ENCODE results near the gene PTPRM.

The PTPRM gene

DNA sequence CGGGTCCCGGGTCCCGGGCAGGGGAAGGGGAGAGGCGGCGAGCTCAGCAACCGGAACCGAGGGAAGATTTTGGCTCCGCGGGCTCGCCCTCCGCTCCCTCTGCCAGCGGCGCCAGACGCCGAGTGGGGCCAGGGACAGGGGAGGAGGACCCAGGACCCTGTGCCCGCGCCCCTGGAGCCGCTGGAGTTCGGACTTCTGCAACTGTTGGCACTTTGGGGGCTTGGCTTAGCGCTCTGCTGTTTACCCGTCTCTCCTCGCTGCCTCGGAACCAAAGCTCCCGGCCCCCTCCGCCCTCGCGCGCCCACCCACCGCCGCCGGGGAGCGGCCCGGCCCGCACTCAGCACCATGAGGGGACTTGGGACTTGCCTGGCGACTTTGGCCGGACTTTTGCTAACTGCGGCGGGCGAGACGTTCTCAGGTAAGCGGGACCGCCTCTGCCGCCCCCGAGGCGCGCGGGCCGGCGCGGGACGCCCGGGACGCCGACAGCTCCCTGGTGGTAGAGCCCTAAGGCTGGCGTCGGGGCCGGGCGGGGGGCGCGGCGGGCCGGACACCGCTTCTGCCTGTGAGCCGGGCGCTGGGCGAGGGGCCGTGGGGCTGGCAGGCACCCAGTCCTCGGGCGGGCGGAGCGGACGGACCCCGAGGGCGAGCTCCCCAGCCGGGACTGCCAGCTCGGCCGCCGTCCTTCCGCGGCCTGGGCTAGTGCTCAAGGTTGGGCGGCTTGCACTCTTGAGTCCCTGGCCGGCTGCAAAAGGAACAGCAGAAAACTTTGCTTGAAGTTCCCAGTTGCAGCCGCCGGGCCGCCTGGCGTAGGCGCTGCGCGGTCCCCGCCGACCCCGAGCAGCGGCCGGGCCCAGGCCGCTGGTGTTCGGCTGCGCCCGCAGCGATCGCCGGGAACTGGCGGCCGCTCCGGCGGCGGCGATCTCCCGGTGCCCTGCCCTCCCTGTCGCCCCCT, 634 bp downstream of the PTPRM start:
- DNase-seq (ENCODE audit: low spot score) = peak; percentile 32

DNA sequence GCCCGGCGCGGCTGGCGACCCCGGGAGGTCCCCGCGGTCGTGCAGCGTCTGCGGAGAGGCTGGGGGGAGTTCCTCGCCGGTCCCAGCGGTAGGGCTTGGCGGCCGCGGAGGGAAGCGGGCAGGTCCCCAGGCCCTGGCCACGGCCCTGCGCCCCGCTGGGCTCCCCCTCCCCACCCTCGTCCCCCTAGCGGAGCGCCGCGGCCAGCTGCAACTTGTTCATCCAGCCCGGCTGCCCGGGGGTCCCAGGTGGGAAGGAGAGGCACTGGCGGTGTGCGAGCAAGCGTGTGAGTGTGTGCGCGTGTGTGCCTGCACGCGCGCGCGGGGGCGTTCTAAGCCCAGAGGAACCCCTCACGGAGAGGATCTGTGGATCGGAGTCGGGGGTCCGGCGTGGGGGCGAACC, 1.3 kb downstream of the PTPRM start:
- peak; percentile 9 for DNase-seq (ENCODE audit: low spot score)

DNA sequence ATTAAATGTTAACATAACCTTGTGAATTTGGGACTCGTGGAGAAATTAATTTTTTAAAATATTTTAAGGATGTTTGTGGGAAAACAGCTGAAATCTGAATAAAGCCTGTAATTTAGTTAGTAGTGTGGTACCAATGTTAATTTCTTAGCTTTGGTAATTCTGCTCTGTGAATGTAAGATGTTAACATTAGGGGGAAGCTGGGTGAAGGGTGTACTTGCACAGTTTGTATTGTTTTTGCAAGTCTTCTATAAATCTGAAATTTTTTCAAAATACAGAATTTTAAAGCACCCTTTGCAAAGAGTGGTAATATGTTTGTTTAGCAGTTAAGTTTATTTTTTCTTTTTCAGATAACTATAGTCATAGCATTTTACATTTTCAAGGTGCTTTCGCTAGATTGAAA, 4.5 kb downstream of the PTPRM start:
- DNase-seq (ENCODE audit: low spot score) = no peak

DNA sequence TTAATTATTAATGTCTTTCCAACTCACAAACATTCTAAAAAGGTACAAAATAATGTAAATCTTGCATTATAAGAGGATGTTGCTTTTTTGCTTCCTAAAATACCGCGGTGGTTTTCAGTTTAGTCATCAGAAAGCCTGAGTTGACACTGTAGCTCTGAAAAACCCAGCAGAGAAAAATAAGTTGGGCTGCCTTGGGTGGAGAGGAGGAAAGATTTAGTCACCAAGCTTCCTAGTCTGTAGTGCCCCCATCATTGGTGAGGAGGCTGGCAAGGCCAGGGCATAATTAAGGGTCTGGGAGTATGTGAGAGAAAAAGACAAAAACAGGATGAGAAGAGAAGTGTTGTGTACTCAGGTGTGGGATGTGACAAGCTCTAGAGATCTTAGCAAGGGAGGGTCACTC, 5.7 kb downstream of the PTPRM start:
- no peak for DNase-seq (ENCODE audit: low spot score)

DNA sequence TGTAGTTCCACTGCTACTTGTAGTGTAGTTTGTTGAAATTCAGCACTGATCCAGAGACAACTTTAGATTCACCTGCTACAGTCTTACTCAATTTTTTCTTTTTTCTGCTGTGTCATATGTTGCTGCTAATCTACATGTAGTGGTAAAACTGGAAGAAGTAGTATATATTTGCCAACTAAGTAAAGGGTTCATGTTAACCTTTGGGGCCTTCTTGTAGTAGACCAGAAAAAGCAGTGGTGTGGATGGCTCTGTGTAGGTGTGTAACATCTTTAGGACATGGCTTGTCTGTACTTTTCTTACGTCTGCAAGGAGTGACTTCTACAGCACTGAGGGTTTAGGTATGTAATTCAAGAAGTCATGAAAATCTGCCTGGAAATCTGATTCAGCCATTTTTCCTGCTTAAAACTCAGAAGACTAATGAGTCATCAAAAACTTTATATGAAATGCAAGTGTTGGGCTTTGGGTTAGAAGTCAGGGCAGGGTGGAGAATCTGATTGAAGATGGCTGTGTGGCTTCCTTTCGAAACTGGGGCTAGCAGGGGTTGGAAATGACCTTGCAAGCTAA, 8.4 kb downstream of the PTPRM start:
- DNase-seq (ENCODE audit: low spot score) = no peak

DNA sequence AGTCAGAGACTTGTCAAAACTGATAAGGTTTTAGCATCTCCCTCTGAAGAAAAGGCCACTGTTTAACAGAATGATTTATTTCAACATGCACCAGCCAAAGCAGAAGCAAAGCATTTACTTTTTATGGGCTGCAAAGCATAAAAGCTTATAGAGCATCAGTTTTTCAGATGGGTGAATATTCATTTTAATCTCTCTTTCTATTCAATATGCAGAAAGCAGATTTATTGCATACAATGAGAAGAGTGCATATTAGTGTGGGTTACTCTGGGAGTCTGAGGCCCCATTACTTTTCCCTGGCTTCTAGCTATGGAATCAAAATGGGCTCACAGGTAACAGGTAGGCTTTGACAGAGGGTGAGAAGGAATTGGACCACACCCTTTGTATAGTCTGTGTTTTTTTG, 9.0 kb downstream of the PTPRM start:
- no peak for DNase-seq (ENCODE audit: low spot score)

DNA sequence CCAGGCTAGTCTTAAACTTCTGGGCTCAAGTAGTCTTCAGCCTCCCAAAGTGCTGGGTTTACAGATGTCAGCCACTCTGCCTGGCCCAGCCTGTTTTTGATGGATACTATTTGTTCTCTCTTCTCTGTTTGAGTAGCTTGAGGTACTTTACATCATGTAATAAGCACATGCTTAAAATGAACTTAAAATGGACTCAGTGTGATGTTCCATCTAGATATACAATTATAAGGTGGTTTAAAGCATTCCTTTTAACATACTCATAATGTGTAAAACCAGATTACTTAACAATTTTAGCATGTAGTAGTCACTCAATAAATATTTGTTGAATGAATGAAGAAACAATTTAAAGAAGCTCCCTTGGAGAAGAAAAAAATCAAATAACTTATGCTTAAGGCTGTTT, 9.6 kb downstream of the PTPRM start:
- DNase-seq (ENCODE audit: low spot score) = no peak

DNA sequence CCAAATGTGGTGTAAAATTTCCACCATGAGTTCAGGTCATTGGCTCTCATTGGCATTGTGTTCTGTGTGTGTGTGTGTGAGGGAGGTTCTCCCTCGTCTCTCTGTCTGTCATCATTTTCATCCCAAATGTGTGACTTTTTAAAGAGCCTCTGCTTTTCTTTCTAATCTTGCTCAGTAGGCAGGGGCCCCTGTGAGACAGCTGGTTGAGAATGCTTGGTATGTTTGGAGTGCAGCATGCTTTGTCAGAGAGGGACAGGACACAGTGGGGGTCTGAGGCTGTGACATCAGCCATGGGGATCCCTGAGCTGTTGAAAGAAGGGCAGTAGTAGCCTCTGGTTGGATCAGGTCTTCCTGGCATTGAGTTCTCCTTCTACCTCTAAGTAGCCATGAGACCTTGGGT, 10.6 kb downstream of the PTPRM start:
- no peak for DNase-seq (ENCODE audit: low spot score)

DNA sequence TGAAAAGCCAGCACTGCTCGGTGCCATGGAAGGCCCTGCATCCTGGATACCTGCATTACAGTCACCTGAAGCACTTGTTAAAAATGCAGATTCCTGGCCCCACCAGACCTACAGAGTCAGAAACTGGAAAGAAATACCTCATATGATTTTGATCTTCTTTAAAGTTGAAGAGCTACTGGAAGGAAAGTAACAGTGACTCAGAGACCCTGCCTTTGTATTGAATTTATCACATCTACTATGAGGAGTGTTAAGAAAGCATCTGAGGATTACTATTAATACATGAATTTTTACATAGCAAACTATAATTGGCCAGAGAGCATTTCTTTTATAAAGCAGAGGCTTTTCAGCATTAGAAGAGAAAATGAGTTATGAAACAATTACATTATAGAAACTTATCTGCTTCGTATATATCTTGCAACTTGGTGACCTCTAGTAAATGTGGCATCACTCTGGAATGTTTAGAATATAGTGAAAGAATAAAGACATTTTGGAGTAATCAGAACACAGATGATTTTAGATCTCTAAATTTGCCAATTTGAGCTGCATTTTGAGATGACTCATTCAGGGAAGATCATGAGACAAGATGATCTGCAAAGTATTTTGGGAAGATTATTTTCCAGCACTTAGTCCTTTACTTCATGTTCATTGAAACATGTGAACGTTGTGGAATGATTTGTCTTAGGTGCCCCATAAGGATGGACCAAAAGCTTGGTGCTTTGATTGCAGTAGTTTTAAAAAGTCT, 12.2 kb downstream of the PTPRM start:
- DNase-seq (ENCODE audit: low spot score) = no peak

DNA sequence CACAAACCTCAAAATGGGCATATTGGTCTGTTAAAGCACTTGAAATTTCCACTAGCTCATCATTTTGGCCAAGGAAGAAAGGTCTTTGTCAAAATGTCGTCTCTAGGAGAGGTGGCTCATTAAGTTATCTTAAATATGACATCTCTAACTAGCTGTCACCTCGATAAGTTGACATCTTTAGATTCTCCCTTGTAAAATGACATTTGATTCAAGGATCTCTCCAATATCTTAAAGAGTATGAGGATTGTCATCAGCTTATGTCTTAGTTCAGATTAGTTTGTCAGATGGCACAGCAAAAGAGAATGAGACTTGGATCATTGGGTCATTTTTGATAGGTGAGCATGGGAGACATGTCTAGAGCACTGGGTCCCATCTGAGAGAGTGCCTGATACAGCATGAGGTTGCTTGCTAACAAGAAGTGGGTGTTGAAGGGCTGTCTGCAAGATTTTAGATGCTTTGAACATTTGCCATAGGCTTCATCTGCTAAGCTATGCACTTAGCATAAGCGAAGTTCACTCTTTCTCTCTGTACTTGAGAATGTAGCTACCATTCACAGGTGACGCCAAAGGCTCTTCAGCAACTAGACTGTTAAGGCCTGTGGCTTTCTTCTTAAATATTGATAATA, 12.9 kb downstream of the PTPRM start:
- no peak for DNase-seq (ENCODE audit: low spot score)

DNA sequence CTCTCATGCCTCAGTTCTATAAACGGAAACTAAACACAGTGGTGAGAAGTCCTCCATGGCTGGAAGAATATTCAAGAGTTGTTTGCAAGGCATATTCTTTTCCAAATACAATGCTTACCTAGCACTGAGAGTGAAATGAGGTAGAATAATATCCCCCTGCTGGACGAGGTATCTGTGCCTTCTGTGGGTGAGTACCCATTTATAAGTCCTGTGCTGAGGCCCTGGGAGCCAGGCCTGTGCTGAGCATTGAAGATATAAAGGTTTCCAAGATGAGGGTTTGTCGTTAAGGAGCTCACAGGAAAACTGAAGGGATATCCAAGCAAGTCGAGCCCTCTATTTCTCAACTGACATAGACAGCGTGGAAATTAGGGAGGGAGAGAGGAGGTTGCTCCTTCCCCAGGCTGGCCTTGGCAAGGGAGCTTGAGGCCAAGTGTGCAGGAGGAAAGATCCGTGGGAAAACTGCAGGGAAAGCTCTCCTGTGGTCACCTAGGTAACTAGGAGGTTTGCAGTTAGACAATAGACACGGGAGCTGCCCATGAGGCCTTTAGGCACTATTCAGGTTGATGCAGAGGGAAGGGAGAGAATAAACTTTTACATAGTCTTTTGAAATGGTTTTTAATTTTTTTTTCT, 17.6 kb downstream of the PTPRM start:
- DNase-seq (ENCODE audit: low spot score) = no peak

DNA sequence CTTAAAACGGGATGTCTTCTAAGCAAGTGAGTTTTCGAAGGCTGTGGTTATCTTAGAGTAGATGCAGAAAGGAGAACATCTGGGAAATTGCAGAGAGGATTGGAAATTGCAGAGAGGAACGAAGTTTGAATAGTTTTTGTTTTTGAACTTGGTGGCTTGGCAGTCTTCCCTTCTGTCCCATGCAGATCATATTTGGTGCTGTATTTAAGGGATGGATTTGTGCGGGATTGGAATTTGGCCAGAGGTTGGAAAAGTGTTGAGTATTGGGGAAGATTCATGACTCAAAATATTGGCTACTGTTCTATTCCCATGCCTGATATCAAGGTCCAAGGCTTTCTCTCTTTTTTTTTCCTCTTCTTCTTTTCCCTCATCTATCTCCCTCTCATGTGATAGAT, 18.2 kb downstream of the PTPRM start:
- DNase-seq (ENCODE audit: low spot score) = no peak

DNA sequence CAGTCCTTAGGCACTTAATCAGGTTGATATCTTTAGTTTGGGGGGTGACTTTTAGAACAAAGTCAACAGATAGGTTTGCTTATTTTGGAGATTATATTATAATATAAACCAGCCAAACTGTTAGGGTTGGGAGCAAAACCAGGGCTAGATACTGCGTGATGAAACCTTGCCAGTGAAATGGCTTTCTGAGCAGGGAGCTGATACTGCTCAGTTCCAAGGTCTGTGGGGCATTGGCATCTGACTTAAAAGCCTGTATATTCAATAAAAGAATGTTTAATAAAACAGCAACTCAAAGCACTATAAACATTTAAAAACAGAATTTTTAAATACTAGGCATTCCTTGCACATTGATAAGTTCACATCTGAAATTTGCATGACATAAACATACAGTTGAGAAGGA, 19.3 kb downstream of the PTPRM start:
- no peak for DNase-seq (ENCODE audit: low spot score)

DNA sequence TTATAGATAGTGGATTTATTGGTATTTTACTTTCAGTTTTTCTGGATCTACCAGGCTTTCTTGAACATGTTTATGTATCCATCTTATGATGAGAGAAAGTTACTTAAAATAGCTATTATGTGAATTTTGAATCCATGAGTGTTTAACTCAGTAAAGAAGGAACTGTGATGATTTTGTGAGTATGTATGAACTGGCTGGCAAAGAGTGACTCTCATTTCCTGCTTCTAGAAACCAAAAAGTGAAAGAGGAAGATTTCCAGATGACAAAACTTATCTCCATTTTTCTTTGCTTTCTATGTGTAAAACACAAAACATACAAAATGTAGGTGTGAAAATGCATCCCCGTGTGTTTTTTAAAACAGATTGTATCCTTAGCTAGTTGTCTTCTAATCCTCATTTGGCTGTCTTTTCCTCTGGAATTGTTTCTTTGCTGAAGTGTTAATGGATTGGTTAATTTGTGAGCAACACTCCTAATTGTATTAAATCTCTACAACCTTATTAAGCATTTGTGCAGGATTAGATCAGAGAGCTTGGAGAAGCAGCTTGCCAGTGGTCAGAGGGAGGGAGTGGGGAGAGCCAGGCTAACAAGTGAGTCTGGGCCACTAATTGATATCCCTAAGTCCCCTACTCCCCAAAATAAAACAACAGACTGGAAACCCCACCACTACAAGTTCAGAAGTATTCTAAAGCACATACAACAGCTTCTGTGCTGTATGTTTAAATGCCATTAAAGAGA, 23.9 kb downstream of the PTPRM start:
- no peak for DNase-seq (ENCODE audit: low spot score)

DNA sequence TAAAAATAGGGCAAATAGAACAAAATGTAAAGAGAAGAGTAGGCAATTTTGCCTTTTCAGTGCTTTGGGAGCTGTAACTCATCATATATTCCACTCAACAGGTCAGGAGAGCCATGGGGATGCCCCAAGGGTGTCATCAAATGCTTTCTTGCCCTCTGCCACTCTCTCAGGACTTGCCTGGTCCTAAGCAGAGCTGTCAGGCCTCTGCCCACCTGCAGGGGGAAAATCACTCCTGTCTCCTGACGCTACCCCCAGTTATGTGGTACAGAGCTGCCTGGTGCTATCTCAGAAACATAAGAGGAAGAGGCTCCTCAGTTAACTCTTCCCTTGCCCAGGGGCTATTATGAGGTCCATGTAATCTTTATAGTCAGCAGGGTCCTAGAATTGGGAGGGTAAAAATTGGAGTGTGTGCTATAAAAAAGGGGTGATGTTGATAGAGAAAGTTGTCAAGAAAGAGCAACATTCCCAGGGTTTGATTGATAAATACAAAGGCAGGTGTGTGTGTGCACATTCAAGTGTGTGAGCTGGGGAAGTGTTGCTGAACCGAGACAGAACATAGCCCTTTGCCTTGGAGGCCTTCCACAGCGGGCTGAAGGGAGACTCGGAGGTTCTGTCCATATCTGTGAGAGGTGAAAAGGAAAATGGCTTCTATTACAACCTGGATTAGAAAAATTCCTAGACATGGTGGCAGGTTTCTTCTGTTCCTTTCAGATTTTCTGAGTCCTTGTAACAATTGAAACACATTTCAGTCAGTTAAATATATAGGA, 25.4 kb downstream of the PTPRM start:
- no peak for DNase-seq (ENCODE audit: low spot score)

DNA sequence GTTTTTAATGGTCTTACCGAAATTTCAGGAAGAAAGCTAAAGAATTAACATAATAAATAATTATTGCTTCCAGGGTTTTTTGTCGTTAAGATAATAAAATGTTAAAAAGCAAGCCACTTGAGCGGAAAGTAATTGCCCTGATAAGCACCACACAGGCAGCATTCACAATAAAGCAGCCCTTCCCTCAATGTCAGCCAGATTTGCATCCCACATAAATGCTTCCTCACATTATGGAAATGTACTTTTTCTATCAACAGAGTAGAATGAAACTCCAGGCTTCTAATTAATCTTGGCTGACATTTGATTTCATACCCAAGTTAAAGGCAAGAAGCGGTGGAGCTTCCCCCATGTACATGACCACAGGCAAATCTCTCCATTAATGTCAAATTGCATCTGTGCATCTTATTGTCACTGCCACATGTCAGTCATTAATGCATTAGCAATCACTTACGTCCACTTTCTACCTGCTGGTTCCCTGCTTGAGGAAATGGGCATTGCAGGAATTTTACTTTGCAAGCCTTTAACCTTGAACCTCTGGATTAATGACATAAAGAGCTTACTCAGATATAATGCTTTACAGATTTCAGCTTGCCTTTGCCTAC, 26.2 kb downstream of the PTPRM start:
- DNase-seq (ENCODE audit: low spot score) = no peak

DNA sequence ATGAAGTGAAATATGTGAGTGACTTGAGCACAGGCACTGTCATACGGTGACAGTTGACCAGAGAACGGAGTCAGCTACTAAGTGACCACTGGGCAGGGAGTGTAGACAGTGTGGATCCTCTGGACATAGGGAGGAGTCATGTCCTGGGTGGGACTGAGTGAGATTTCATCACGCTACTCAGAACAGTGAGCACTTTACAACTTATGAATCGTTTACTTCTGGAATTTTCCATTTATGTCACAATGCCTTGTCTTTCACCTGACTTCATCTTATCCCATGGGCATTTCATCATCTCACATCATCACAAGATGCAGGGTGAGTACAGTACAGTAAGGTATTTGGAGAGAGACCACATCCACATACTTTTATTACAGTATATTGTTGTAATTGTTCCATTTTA, 29.0 kb downstream of the PTPRM start:
- no peak for DNase-seq (ENCODE audit: low spot score)

DNA sequence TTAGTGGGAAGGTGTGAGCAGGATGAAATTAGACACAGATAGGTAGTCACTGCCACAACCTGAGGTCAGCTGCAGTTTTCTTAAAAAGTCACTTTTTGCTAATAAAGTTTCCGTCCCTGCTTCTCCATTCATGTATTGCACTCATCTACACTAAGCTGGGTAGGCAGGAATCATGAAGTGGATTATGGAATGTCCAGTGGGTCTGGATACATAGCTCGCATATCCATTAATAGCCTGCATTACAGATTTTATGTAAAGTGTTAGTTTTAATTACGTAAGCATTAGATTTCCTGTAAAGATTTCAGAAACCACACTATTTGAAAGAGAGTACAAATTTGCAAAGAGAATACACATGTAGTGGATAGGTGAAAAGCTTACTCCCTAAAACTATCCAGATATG, 30.4 kb downstream of the PTPRM start:
- DNase-seq (ENCODE audit: low spot score) = no peak

DNA sequence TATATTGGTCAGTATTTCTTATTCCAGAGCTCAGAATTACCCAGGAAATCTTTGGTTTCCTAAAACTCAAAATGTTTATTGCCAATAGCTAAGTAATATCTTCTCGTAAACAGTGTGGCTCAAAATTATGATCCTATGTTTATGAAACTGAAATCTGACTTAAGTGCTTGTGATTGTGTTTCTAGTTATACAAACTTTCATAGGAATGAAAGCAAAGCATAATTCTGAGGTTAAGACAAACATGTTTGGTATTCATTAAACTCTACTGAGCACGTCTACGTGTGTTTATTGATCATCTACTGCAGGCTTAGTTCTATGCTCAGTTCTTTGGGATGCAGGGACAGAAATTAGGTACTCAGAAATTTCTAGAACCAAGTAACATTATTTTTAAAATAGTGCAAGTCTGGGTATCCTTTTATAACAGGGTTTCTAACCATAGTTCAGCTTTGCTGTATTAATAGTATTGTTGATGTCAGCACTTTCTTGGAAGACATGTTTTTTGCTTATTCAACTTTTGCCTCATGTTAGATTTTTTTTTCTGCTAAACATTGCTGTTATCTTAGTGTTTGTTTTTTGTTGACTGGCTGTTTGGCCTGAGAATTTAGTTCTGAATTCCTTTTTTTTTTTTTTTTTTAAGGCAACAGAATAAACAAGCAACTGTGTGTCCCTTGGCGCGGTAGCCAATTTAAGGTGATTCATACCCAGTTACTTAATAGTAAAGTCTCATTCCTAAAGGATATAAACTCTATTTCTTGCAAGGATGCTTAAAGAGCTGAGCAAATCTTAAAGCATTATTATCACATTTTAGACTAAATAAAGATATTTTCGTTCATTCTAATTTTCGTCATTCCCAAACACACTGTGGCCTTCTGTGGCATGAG, 31.3 kb downstream of the PTPRM start:
- DNase-seq (ENCODE audit: low spot score) = no peak

Measured in globus pallidus (tissue), 1 donor.